Stimulated activated CD8-positive, alpha-beta memory T cell treated with anti-CD3 and anti-CD28 coated beads, Interleukin-2, amount 100 ng/mL, for 1 hour (primary cell): ENCODE measurements around the gene FTCD.
"Not testable (repeated sequence)": the region's sequence is repeated elsewhere in the genome, so short reads cannot be mapped to it uniquely, and the experiment has no call there.

Experiments
- DNase-seq, 2 donors: peaks; one replicate each; pipeline ENCODE4 v3.0.0-alpha.2; 2020; ENCODE audit warnings: low read depth in 2 of 2

Gene FTCD

GRCh38 chr21:46111857-46112724, 43.3 kb downstream of the FTCD start:
- no peak for DNase-seq

DNA sequence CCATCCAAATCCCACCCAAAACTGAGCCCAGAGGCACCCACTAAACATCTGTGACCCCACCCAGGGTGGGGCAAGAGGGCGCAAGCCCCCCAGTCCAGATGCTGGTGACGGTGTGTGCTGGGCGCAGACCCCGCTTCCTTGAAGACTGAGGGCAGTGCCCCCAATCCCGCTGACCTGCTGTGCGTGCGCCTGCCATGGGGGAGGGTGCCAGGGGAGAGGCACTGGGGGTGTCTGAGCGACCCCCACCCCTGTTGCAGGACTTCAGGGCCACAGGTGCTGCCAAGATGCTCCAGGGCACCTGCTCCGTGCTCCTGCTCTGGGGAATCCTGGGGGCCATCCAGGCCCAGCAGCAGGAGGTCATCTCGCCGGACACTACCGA, 44.2 kb downstream of the FTCD start:
- no peak for DNase-seq

DNA sequence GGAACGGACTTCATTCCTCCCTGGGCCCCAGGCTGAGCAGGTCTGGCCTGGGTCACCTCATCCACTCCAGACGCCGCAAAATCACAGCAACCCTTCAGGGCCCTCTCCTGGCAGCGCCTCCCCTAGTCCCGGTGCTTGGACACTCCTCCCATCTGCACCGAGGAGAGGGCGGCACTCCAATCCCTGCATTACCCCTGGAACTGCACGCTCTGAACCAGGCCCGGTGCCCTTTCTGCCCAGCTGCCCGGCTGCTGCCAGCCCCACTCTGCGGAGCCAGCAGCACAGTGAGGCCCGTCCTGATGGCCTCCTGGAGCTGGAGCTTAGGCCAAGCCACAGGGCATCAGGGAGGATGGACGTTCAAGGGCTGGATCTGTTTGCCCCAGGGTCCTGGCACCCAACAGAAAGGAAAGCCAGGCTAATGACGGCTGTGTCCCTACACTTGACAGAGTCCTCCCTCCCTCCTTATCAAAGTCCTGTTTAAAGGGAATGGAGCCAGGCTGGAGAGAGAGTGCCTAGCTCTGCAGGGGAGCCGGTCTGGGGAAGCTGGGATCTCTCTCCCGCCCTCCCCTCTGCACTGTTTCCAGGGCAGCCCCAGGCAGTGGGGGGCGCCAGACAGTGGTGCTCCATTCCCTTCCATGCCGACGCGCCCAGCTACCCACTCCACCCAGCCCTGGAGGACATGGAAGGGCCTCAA, 44.7 kb downstream of the FTCD start:
- DNase-seq, result no peak

DNA sequence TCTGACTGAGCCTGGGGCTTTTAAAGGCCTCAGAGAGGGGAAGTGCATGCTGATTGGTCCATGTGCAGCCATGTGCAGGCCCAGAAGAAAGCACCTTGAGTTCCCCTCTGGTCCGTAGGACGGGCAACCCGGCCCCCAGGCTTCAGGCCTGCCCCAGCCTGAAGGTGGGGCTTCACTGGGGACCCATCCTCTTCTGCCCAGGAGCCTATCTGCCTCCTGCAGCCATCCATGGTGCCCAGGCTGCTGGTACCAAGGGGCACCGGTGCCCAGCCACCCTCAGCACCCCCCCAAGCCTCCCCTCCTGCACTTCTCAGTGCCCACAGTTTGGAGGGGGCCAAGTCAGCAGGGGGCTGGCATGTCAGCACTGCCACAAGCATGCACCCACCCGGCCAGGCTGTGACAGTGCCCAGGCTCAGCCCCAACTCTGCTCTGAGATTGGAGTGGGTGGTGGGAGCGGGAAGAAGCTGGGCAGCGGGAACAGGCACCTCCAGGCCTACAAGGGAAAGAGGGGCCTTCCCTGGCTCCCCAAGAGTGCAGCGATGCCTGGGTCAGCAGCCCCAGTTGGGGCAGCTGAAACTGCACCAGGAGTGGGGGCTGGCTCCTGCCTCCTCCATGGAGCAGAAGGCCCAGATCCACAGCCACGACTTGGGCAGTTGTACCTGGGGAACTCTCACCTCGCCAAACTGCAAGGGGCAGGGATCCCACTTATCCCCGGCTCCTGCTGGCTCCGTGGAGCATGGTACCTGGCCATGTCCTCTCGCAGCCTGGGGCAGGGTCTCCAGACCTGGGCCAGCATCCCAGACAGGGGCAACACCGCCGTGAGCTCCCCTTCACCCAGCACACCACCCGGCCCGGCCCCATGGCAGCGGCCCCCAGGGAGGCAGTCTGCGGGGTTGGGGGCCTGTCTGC, 45.8 kb downstream of the FTCD start:
- no peak for DNase-seq

DNA sequence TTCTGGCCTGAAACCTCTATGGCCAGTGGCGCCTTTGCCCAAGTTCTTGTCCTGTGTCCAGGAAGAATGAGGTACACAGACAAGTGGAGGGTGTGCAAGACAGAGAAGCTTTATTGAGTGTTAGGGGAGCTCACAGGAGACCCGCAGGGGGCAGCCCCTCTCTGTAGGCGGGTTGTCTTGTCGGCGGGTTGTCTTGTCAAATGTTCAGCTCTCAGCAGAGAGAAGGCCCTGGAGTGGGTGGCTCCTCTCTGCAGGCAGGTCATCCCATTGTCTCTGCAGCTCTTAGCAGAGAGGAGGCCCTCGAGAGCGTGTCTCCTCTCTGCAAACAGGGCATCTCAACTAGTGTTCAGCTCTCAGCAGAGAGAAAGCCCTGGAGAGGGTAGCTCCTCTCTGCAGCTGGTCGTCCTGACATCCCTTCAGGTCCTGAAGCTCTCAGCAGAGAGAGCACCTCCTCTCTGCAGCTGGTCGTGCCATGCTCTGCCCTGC, 46.5 kb downstream of the FTCD start:
- no peak for DNase-seq

GRCh38 chr21:46107376-46107775, 48.0 kb downstream of the FTCD start:
- not testable (repeated sequence) for DNase-seq

GRCh38 chr21:46104104-46104503, 51.3 kb downstream of the FTCD start:
- no peak for DNase-seq

DNA sequence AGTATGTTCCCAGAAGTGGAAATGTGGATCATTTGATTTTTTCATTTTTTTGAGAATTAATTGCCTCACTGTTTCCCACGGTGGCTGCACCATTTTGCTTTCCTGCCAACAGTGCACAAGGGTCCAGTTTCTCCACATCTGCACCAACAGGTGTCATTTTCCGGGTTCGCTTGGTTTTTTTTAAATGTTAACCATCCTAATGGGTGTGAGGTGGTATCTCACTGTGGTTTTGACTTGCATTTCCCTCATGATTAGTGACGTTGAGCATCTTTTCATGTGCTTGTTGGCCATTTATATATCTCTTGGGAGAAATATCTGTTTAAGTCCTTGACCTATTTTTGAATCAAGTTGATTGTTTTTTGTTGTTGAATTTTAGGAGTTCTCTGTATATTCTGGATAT, 54.5 kb downstream of the FTCD start:
- no peak for DNase-seq

DNA sequence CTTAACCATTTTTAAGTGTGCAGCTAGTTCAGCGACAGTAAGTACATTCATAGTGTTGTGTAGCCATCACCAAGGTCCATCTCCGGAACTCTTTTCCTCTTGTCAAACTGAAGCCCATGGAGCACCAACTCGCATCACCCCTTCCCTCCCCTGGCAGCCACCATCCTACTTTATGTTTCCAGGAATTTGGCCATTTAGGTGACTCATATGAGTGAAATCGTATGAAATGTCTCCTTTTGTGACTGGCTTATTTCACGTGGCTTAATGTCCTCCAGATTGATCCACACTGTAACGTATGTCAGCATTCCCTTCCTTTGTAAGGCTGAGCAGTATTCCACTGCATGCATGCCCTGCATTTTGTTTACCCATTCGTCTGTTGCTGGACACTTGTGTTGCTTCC, 55.0 kb downstream of the FTCD start:
- DNase-seq, result no peak

DNA sequence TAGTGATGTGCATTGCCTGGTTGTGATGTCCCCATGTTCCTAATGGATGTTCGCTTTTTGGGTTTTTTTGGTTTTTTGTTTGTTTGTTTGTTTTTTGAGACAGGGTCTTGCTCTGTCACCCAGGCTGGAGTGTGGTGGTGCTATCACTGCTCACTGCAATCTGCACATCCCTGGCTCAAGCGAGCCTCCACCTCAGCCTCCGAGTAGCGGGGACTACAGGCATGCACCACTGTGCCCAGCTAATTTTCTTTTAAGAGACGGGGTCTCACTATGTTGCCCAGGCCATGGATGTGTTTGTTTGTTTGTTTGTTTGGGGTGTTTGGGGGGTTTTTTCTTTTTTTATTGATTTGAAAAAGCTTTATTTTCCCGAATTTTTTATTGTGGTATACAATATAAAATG, 55.4 kb downstream of the FTCD start:
- no peak for DNase-seq

DNA sequence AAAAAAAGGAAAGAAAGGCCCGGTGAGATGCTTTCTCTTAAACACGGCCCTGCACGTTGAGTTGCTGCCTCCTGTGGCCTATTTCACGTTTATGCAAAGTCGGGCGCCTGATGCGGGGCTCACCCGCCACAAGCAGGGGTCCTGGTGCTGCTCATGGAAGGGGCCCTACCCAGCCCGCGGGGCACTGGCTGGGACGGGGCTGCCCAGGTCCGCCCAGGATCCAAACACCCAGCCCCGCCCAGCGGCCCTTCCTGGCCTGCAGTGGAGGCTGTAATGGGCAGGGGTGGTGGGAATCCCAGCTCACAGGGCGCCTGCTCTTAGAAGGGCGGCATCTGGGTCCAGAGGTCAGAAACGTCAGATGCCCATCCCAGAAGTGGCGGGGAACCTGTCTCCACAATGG, 55.9 kb downstream of the FTCD start:
- no peak for DNase-seq

DNA sequence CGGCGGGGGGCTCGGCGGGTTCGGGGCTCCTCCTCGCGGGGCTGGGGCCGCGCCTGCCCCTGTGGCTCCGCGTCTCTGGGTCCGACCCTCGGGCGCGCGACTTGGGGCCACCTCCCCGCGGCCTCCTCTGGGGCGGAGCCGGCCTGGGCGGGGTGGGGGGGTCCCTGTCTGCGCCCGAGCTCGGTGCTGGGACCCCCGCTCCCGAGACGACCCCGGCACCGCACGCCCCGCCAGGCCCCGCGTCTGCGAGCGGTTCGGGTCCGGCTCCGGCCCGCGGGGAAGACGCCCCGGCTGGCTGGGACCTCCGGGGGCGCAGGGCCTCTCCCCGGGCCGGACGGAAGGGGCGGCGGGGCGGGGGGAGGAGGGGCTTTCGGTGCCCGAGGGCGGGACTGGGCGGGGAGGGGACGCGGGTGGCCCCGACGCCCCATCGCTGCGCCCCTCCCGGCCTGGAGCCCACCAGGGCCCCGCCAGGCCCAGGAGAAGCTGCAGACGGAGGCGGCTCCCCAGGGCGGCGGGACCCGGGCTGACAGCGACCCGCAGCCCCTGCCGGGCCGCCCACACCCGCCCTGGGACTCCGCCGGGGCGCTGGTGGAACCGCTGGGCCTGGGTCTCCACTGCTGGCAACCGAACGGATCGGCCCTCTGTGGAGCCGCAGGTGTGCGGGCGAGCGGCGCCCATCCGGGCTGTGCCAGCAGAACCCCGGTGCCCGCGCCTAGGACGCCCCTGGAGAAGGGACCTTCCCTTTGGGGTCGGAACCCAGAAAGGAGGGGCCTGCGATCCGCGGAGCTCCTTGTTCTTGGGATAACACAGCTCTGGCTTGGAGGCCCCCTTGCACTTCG, 56.9 kb downstream of the FTCD start:
- DNase-seq, result no peak

DNA sequence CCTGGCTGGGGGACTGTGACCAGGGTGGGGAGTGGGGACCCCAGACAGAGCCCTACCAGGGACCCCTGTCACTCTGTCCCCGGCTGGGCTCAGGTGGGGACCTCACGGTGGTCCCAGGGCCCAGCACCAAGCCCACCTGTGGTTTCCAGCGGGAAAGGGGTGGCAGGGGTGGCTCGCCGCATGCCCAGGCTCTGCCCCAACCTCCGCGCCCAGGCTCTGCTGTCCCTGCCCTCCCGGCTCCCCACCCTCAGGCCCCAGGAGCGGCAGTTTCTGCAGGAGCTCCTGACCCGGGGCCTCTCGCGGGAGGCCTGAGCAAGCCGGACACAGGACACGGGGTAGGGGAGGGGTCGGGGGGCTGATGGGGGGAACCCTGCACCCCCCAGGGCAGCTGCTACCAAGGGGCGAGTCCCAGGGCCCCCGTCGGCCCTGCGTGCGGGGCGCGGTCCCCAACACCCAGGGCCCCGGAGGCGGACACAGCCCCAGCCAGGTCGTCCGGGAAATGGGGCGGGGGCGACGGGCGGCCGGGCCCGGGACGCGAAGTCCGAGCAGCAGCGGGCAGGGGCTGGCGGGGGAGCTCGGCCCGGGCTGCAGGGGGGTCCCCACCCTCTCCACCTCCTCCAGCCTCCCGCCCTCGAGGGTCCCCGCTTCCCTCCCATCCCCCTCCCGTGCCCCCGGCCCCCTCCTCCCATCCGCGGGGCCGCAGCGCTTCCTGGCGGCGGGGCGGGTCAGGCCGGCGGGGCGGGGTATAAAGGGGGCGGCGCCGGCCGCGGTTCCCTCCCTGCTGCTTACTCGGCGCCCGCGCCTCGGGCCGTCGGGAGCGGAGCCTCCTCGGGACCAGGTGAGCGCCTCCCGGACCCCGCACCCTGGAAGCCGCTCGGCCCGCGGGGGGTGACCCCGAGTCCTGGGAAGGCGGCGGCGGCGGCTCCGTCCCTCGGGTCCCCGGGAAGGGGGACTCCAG, 57.8 kb downstream of the FTCD start, which contains the start of gene COL6A2:
Gene COL6A2 (plus strand): TSS at position 777 of the 958 bp plus-strand sequence.
- DNase-seq, result peak; percentile 20 to 39

GRCh38 chr21:46096596-46097335, 58.6 kb downstream of the FTCD start:
- DNase-seq, result no peak

- DNase-seq, result no peak
These were observed 59.4 kb downstream of the FTCD start for GRCh38 chr21:46095814-46096595.

- no peak for DNase-seq
These were observed 60.2 kb downstream of the FTCD start for GRCh38 chr21:46095083-46095719.

GRCh38 chr21:46094401-46095082, 60.8 kb downstream of the FTCD start:
- no peak for DNase-seq
